IMR-90 (cell line): ENCODE measurements around the gene INHA. TPM values are rescaled to one million over a fixed set of nuclear protein-coding genes. Genes with fewer than 3 reads are reported as not detected.

Source experiments
- ATAC-seq: fragments of 200-7000 bp; cut with Tn5 transposase; 2 replicates; pipeline ENCODE4 v1.9.1; 2020; ENCODE audit warnings: low read depth, mild to moderate bottlenecking, moderate library complexity
- BruUV-seq: library from RNA; stranded (reverse); fragments of 400-500 nt; replicated peaks from 2 replicates; lab custom pipeline; 2021; lab: Mats Ljungman, UMichigan
- CTCF ChIA-PET: fragments of 300-600 bp; formaldehyde crosslinking; extraction: SDS; loops from one replicate; lab custom pipeline; 2021; ENCODE audit warnings: antibody characterized with exemption; lab: Yijun Ruan, JAX
- POLR2A ChIA-PET: fragments of 300-600 bp; sonication (Branson Sonifier 250); formaldehyde crosslinking; loops from one replicate; lab custom pipeline; 2022; ENCODE audit warnings: antibody characterized with exemption; ENCODE audit not compliant: unreplicated experiment; lab: Charles Lee
- DNase-seq: peaks from one replicate; pipeline ENCODE4 v3.0.0; 2013
- H2AFZ ChIP-seq: replicated peaks from 2 replicates; pipeline ENCODE3; 2013; ENCODE audit warnings: low read length, mild to moderate bottlenecking; ENCODE audit not compliant: poor library complexity
- H2AK5ac ChIP-seq: 2 replicates; pipeline ENCODE4 v1.6.1; 2013; ENCODE audit warnings: low read depth, low read length, inconsistent platforms
- H2AK9ac ChIP-seq: replicated peaks from 2 replicates; pipeline ENCODE3; 2013; ENCODE audit warnings: mild to moderate bottlenecking, low read depth, low read length, moderate library complexity; ENCODE audit not compliant: poor library complexity
- H2BK120ac ChIP-seq: 2 replicates; pipeline ENCODE4 v1.6.1; 2013; ENCODE audit warnings: low read depth, low read length, inconsistent platforms
- H2BK15ac ChIP-seq: 3 replicates; pipeline ENCODE4 v1.6.1; 2013; ENCODE audit warnings: low read depth, low read length, inconsistent platforms
- H2BK20ac ChIP-seq: 2 replicates; pipeline ENCODE4 v1.6.1; 2013; ENCODE audit warnings: low read depth, mild to moderate bottlenecking, inconsistent platforms, low read length, moderate library complexity
- H2BK5ac ChIP-seq: 2 replicates; pipeline ENCODE4 v1.6.1; 2013; ENCODE audit warnings: mild to moderate bottlenecking, low read depth, low read length, inconsistent platforms; ENCODE audit not compliant: poor library complexity, severe bottlenecking
- H3K14ac ChIP-seq: replicated peaks from 2 replicates; pipeline ENCODE4 v1.6.1; 2013; ENCODE audit warnings: low read depth, low read length, inconsistent platforms
- H3K18ac ChIP-seq: 2 replicates; pipeline ENCODE4 v1.6.1; 2013; ENCODE audit warnings: low read depth, low read length, control low read depth
- H3K23ac ChIP-seq: 2 replicates; pipeline ENCODE4 v1.6.1; 2013; ENCODE audit warnings: low read depth, low read length, inconsistent platforms
- H3K27ac ChIP-seq: 2 replicates; pipeline ENCODE4 v1.5.1; 2013; ENCODE audit warnings: mild to moderate bottlenecking, control low read depth, low read length; ENCODE audit not compliant: insufficient read depth
- H3K27me3 ChIP-seq: 2 replicates; pipeline ENCODE4 v1.6.1; 2013; ENCODE audit warnings: low read length; ENCODE audit not compliant: control insufficient read depth, insufficient read depth
- H3K36me3 ChIP-seq: 2 replicates; pipeline ENCODE4 v1.6.1; 2013; ENCODE audit warnings: low read length, mixed read lengths; ENCODE audit not compliant: control insufficient read depth, insufficient read depth
- H3K4ac ChIP-seq: 2 replicates; pipeline ENCODE4 v1.6.1; 2013; ENCODE audit warnings: low read depth, low read length, inconsistent platforms
- H3K4me1 ChIP-seq: 2 replicates; pipeline ENCODE4 v1.6.1; 2013; ENCODE audit warnings: low read length, mixed read lengths; ENCODE audit not compliant: control insufficient read depth, insufficient read depth
- H3K4me2 ChIP-seq: 2 replicates; pipeline ENCODE4 v1.6.1; 2013; ENCODE audit warnings: low read depth, mild to moderate bottlenecking, control low read depth, low read length, moderate library complexity
- H3K4me3 ChIP-seq: 2 replicates; pipeline ENCODE4 v1.5.1; 2013; ENCODE audit warnings: low read depth, mild to moderate bottlenecking, control low read depth, low read length, moderate library complexity; ENCODE audit not compliant: insufficient read depth
- H3K56ac ChIP-seq: 2 replicates; pipeline ENCODE4 v1.6.1; 2013; ENCODE audit warnings: low read length, inconsistent platforms; ENCODE audit not compliant: insufficient read depth; ENCODE audit errors: extremely low read depth
- H3K79me1 ChIP-seq, 2 experiments: 2 replicates each; pipeline ENCODE4 v1.6.1; 2013; ENCODE audit warnings: low read length in 2 of 2, inconsistent platforms in 1 of 2, low read depth in 1 of 2
- H3K9ac ChIP-seq: 2 replicates; pipeline ENCODE4 v1.6.1; 2013; ENCODE audit warnings: low read depth, low read length, control low read depth
- H3K9me1 ChIP-seq: 2 replicates; pipeline ENCODE4 v1.6.1; 2013; ENCODE audit warnings: low read length, inconsistent platforms; ENCODE audit not compliant: insufficient read depth
- H3K9me3 ChIP-seq: 2 replicates; pipeline ENCODE4 v1.6.1; 2013; ENCODE audit warnings: low read length; ENCODE audit not compliant: control insufficient read depth, insufficient read depth
- H4K20me1 ChIP-seq: 2 replicates; pipeline ENCODE4 v1.6.1; 2013; ENCODE audit warnings: low read length, inconsistent platforms; ENCODE audit not compliant: insufficient read depth
- H4K5ac ChIP-seq: 2 replicates; pipeline ENCODE4 v1.6.1; 2013; ENCODE audit warnings: mild to moderate bottlenecking, low read depth, low read length, control low read depth
- H4K8ac ChIP-seq, 2 experiments: 2 replicates each; pipeline ENCODE4 v1.6.1; 2013; ENCODE audit warnings: low read depth in 2 of 2, low read length in 2 of 2, control low read depth in 1 of 2, inconsistent platforms in 1 of 2
- H4K91ac ChIP-seq: 2 replicates; pipeline ENCODE4 v1.6.1; 2013; ENCODE audit warnings: low read depth, low read length, inconsistent platforms; ENCODE audit not compliant: insufficient read depth
- BHLHE40 ChIP-seq: fragments of 150-350 bp; IDR thresholded peaks from 2 replicates; pipeline ENCODE4 v1.6.1; 2016; ENCODE audit warnings: mild to moderate bottlenecking, low read depth, low read length
- CHD1 ChIP-seq: IDR thresholded peaks from 2 replicates; pipeline ENCODE4 v1.6.1; 2012; ENCODE audit warnings: low read depth, low read length, improper control_type of control experiment
- MAFK ChIP-seq: IDR thresholded peaks from 2 replicates; pipeline ENCODE4 v1.6.1; 2012; ENCODE audit warnings: low read depth, low read length, improper control_type of control experiment
- NFE2L2 ChIP-seq: fragments of 150-350 bp; IDR thresholded peaks from 2 replicates; pipeline ENCODE4 v1.6.1; 2016; ENCODE audit warnings: low read depth, mild to moderate bottlenecking, low read length
- POLR2A ChIP-seq: IDR thresholded peaks from 2 replicates; pipeline ENCODE4 v1.6.1; 2012; ENCODE audit warnings: mild to moderate bottlenecking, low read depth, low read length
- RAD21 ChIP-seq: IDR thresholded peaks from 2 replicates; pipeline ENCODE4 v1.6.1; 2012; ENCODE audit warnings: low read length, improper control_type of control experiment
- RFX5 ChIP-seq: IDR thresholded peaks from 2 replicates; pipeline ENCODE4 v1.8.0; 2012; ENCODE audit warnings: low read depth, mild to moderate bottlenecking, low read length, moderate library complexity
- WGBS, 2 experiments: methylation state at CpG; one replicate each; pipeline versions ENCODE4 v1.1.5 to v1.1.7; 2013; ENCODE audit warnings: missing lambda C conversion rate in 2 of 2; ENCODE audit not compliant: insufficient read length in 1 of 2; ENCODE audit errors: extremely low coverage in 2 of 2; 5-methylcytosine and 5-hydroxymethylcytosine counted together
- dilution Hi-C: fragments of 300-500 bp; cut with HindIII; formaldehyde crosslinking; loops from one replicate; pipeline ENCODE4 v1.14.3; 2018; ENCODE audit warnings: low sequenced_read_pairs; ENCODE audit not compliant: unreplicated experiment
- in situ Hi-C: fragments of 300-500 bp; cut with MboI; formaldehyde crosslinking; loops from 3 replicates; pipeline ENCODE4 v1.14.3; 2019; ENCODE audit warnings: low sequenced_read_pairs, inconsistent platforms, mixed read lengths
- intact Hi-C: fragments of 100-400 bp; cut with micrococcal nuclease; formaldehyde crosslinking; loops from 2 replicates; pipeline ENCODE4 v1.10.0; 2022
- polyA plus RNA-seq, 3 experiments: library from polyadenylated mRNA; depleted of rRNA; stranded (reverse); fragments of >200 nt; gene quantifications; 2 replicates each; pipeline ENCODE4 v1.2.3, GENCODE V29; 2012; ENCODE audit warnings: low replicate concordance in 1 of 3
- total RNA-seq: library from RNA; depleted of rRNA; stranded (reverse); fragments of >200 nt; gene quantifications from 2 replicates; pipeline ENCODE4 v1.2.3, GENCODE V29; 2012
- TF ChIP-seq, protein P1 (sequence below): fragments of 150-350 bp; IDR thresholded peaks from 2 replicates; pipeline ENCODE4 v1.6.1; 2016; ENCODE audit warnings: low read depth, mild to moderate bottlenecking, low read length, moderate library complexity, borderline replicate concordance

Gene INHA
- total and polyA plus RNA-seq, 2 of the 4 experiments (the other 2 are of a cell fraction) = 0.96 TPM; not detected in 1

DNA sequence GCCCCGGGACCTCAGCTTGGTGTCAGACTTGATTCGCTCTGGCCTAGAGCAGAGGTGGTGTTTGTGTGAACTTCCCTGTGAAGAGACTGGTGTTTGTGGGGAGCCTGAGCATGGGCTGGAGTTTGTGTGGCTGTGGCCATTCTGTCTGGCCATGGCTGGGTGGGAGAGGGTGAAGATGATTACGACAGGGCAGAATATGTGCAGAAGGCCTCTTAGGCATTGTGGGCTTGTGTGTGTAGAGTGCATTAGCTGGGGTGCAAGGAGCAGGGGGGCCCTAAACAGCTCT is 11.3 kb upstream of the INHA start:
- H3K9ac ChIP-seq = no peak overlapping the region
- no peak overlapping the region for H2AK9ac ChIP-seq
- 65% methylated on average over 2 of the region's 3 CpGs; no CpG with 5 or more reads in 1 of the 2 experiments for whole genome bisulfite sequencing, 2 experiments
- no peak overlapping the region for H2BK15ac ChIP-seq
- H3K9me1 ChIP-seq = no peaks in the 10 kb centered on the region; the same call in 1 of the 2 replicates
- no peaks in the 10 kb centered on the region for H3K27me3 ChIP-seq
- no peak overlapping the region for H3K14ac ChIP-seq
- H4K5ac ChIP-seq = no peak overlapping the region
- H2AFZ ChIP-seq = no peak overlapping the region
- ChIA-PET CTCF (interaction anchor here (1.1 to 2.0 kb wide), 4 partner anchors 12 to 82 kb away, joined by 3 to 10 read pairs (median 8); partner anchors contain the start of genes CHPF, STK11IP and TMEM198), POLR2A (no interaction called here)
- no peak overlapping the region for H3K18ac ChIP-seq
- dilution Hi-C loops (no loop called here), intact Hi-C loops (no loop called here), in situ Hi-C loops (no loop called here)
- TF ChIP-seq RFX5 = no peak
- no peak for TF ChIP-seq RAD21
- TF ChIP-seq CHD1 = no peak
- TF ChIP-seq NFE2L2 = no peak
- no peak for TF ChIP-seq MAFK
- no peak for TF ChIP-seq BHLHE40
- TF ChIP-seq, protein P1, sequence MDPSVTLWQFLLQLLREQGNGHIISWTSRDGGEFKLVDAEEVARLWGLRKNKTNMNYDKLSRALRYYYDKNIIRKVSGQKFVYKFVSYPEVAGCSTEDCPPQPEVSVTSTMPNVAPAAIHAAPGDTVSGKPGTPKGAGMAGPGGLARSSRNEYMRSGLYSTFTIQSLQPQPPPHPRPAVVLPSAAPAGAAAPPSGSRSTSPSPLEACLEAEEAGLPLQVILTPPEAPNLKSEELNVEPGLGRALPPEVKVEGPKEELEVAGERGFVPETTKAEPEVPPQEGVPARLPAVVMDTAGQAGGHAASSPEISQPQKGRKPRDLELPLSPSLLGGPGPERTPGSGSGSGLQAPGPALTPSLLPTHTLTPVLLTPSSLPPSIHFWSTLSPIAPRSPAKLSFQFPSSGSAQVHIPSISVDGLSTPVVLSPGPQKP = no peak
- TF ChIP-seq POLR2A = no peak
- no TSS peak for BruUV-seq
- H4K20me1 ChIP-seq = peaks cover 3% of the 10 kb centered on the region; the same call in 1 of the 2 replicates
- H2BK120ac ChIP-seq = no peak overlapping the region
- H2BK20ac ChIP-seq = no peak overlapping the region
- H3K4me2 ChIP-seq = no peak overlapping the region
- H3K4me1 ChIP-seq = peaks cover 2% of the 10 kb centered on the region; the same call in 1 of the 2 replicates
- no peak overlapping the region for H2AK5ac ChIP-seq
- H4K91ac ChIP-seq = no peak overlapping the region
- H3K4ac ChIP-seq = no peak overlapping the region
- no peak overlapping the region for H3K56ac ChIP-seq
- H3K36me3 ChIP-seq = peaks cover 11% of the 10 kb centered on the region
- H3K27ac ChIP-seq = no peak overlapping the region
- no peak overlapping the region for H3K4me3 ChIP-seq
- H4K8ac ChIP-seq = no peak overlapping the region
- ATAC-seq (peak; percentile 4; the same call in 1 of the 2 replicates), DNase-seq (no peak)
- H3K23ac ChIP-seq = no peak overlapping the region
- no peaks in the 10 kb centered on the region for H3K9me3 ChIP-seq
- no peaks in the 10 kb centered on the region for H3K79me1 ChIP-seq
- no peak overlapping the region for H2BK5ac ChIP-seq
